Left renal pelvis (tissue), 4 donors: ENCODE measurements around the gene SFXN4. TPM values are rescaled to one million over a fixed set of nuclear protein-coding genes. Genes with fewer than 3 reads are reported as not detected.

Experiments
- DNase-seq, 4 donors: peaks; one replicate each; pipeline ENCODE4 v3.0.0-alpha.2; 2013; ENCODE audit warnings: low read depth in 4 of 4, low spot score in 3 of 4
- polyA plus RNA-seq, 4 donors: library from polyadenylated mRNA; unstranded; fragments of 120-200 nt; gene quantifications; one replicate each; pipeline ENCODE4 v1.2.1, GENCODE V29; 2013; ENCODE audit not compliant: insufficient read length in 4 of 4

Gene SFXN4, protein sequence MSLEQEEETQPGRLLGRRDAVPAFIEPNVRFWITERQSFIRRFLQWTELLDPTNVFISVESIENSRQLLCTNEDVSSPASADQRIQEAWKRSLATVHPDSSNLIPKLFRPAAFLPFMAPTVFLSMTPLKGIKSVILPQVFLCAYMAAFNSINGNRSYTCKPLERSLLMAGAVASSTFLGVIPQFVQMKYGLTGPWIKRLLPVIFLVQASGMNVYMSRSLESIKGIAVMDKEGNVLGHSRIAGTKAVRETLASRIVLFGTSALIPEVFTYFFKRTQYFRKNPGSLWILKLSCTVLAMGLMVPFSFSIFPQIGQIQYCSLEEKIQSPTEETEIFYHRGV
- polyA plus RNA-seq, result 10 to 100 TPM; 14.7 to 31.1 (median 27.4) TPM

DNA sequence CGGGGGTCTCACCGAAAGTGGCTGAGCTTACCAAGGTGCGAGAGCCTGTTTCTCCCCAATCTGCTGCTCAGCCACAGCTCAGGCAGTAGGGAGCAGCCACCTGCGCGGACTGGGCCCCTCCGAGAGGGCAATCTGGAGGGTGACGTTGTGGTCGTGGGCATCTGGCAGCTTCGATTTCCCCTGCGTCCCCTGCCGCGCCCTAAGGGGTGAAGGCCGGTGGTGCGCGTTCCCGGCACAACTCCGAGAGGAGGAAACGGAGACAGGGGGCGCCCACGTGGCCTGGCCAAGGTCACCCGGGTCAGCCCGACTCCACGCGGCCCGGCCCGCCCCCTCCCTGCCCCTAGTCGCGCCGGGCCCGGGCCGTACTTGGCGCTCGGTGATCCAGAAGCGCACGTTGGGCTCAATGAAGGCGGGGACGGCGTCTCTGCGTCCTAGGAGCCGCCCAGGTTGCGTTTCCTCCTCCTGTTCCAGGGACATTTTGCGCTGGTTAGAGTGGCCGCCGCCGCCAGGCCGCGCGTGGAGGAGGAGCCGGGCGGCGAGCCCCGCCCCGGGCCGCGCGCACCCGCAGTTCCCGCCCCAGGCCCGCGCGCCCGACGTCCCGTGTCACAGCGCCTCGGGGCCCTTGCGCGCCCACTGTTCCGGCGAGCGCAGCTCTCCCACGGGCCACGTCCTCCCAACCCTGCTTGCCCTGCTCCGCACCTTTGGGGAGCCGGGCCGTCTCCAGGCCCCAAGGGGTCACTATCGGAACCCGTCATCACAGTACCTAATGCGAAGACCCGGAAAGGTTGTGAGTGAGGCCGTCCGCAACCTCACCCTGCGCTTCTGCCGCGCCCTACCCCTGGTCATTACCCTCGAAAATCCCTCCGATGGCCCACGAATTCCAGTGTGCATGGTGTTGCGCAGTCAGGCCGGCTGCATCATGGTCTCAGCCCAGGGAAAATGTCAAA, at the start of gene SFXN4:
SFXN4 (minus strand) TSS at position 544 of the 947 bp plus-strand sequence; CDS start at position 477, 67 bp downstream.
- DNase-seq, result peak in 3 of 4 donors; percentile 19 to 52 (median 51)

DNA sequence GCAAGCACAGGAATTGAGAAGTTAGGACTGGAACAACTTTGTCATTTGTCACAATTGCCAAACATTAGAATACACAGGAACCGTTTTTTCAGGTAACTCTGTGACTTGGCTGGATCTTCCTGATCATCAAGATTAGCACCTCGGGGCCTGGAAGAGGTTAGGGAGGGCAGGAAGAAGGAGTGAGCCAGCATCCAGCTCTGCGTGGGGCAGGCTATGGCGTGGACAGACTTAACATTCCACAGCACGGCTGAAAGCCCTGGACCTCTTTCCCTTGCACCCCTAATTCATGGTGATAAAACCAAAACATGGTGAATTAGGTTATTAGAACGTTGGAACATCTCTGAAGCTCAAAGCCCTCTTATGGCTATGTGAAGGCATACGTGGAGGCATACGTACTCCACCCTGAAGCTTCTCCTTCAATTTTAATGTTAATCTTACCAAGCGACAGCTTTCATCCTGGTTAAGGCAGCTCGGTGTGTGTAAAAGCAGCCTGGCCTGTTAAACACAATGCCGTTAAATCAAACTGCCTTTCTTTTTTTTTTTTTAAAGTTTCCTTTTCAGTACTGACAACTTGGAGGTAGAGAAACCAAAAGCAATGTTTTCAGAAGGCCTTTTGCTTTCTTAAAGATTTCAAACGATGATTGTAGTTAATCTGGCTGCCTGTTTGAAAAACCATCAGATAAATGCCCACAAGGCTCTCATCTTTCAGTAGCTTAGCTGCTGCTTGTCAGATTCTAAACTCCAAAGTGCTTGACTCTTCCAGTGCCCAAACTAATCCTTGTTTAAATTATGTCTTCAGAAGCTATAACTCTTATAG, 46.3 kb upstream of the SFXN4 start:
- DNase-seq, result no peak

DNA sequence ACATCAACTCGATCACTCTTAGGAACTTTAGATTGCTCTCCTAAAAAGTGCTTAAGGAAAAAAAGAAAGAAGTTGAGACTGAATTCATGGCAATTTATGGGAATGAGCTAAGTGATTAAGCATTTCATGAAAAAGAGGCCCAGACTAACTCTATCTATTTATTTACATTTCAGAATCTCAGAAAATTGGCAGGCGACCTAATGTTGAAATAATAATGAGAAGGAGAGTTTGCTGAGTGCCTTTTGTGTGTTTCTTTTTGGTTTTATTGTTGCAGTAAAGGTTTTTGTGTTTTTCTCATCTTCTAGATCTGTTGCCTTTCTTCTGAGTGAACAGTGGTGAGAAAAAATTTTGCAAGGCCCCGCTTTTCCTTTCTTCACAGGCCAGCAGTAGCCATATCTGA, 45.7 kb upstream of the SFXN4 start:
- no peak for DNase-seq

DNA sequence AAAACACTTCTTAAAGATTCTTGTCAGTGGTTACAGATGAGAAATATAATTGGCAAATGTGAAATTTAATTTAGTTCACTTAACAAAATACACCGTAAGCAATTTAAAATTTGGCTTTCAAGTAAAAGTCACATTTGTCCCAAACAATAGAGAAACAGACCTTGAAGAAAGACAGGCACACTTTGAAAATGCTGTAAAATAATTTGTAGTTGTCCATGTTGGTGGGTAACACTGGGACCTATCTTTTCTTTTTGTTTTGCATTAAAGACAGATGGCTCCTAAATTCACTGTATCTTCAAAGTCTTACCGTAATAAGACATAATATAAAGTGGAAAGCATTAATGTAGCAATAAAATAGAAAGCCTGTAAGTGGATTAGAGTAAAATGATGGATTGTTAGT, 45.1 kb upstream of the SFXN4 start:
- DNase-seq, result no peak

DNA sequence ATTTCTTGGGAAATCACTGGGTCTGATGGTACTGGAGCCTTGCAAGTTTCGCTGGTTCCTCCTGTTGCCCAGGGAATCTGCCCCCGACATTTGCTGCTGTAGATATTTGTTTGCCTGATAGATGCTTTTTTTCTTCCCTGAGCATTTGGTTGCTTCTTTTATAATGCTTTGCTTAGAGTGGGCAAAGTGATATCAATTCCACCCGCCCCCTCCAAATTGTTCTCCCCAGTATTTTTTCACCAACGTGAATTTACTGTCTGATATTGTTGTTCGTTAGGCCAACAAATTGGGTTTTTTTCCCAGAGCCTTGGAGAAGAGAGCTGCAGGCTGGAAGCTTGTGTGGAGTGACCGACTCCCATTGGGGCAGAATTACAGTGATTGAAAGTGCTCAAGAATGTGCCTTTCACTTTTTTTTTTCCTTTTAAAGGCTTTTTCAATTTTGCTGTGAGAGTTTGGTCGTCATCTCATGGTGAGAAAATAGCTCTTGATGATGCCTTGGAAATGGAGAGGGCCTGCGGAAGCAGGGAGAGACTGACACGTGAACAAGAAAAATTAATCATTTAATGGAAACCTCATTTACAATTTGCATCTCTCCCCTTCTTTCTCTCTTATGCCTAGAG, 44.3 kb upstream of the SFXN4 start:
- no peak for DNase-seq

DNA sequence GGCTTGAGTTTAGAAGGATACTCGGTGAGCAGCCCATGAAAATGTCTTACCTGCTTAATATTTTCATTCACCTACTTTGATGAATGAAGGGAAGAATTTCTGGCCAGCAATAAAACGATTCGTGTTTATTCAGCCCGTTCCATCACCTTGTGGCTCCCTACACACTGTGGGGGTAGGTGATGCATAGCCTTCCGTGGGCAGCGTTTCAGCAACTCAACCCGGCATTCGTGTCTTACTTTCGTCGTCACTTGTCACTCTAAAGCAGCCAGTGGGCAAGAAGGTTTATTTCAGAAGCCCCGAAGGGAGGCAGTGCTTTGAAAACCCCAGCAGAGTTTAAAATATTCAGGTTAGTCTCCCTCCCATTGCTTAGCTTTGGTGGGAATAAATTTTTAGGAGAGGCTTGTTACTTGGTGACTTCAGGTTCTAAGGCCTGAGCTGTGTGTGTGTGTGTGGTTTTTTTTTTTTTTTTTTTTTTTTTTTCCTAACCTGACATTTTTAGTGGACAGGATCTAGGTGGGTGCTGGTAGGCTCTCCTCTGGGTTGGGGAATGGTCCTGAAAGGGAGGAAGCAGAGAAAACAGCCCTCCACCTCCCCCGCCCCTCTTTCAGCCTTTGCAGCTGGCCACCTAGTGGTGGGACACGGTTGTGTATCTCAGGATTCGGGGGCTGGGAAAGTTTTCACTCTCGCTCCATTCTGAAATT, 43.7 kb upstream of the SFXN4 start:
- DNase-seq, result peak in 1 of 4 donors; percentile 50

DNA sequence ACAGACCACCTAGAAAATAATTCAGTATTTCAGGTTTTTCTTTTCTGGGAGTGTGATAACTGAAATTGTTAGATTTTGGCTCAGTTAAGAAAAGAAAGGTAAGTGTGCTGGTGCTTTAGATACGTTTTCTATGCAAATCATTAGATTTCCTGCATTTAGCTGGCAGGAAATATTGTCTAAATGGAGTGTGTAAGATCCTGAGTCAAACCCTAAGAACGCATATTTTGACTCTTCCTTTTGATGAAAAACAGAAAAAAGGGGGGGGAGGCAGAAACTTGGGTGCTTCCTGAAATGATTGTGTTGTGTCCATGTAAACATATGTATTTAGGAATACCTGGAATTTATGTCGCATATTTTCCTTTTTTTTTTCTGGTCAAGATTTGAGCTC, 43.0 kb upstream of the SFXN4 start:
- no peak for DNase-seq

DNA sequence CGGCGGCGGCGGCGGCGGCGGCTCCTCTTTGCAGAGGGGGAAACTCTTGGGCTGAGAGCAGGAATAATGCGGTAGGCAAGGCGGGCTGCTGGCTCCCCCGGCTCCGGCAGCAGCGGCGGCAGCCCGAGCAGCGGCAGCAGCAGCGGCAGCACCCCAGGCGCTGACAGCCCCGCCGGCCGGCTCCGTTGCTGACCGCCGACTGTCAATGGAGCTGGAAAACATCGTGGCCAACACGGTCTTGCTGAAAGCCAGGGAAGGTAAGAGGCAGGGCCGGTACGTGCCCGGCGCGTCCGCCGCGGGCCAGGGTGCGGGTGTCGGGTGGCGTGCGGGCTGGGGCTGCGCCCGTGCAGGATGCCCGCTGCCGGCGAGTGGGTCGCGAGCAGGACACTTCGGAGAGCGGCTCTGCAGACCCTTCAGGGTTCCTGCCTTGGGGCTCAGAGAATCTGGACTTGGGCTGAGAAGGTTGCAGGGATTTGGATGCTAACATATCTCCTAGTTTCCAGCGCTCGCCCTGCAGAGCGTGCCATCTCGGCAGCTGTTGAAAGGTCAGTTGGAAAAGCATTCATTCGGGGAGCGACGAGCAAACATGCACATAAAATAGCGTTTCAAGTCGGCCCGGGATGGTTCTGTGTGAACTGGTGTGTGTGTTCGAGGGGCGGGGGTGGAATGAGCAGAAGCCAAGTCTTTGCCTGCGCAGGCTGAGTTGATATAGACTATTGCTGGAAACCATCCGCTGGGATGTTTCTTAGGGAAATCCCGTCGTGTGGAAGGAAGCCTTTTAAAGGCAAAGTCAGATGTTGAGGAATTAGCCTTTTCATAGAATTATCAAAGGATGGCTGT, 42.4 kb upstream of the SFXN4 start:
- DNase-seq, result no peak

DNA sequence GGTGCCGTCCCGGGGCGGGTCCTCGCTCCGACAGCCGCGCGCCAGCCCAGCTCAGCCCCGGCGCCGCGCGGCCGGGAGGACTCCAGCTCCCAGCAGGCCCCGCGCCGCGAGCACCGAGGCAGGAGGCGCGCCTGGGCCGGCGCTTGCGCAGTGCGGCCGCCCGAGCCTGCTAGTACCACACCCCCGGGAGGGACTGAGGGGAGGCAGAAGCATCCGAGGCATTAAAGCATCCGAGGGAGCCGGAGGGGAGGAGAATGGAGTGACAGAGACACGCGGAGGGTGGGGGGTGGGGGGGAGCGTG, 41.8 kb upstream of the SFXN4 start, which contains the start of gene GRK5:
GRK5 (plus strand) TSS at position 206 of the 301 bp plus-strand sequence. CDS start 347 bp downstream, outside the sequence.
- peak; percentile 89 to 93 (median 92) for DNase-seq

DNA sequence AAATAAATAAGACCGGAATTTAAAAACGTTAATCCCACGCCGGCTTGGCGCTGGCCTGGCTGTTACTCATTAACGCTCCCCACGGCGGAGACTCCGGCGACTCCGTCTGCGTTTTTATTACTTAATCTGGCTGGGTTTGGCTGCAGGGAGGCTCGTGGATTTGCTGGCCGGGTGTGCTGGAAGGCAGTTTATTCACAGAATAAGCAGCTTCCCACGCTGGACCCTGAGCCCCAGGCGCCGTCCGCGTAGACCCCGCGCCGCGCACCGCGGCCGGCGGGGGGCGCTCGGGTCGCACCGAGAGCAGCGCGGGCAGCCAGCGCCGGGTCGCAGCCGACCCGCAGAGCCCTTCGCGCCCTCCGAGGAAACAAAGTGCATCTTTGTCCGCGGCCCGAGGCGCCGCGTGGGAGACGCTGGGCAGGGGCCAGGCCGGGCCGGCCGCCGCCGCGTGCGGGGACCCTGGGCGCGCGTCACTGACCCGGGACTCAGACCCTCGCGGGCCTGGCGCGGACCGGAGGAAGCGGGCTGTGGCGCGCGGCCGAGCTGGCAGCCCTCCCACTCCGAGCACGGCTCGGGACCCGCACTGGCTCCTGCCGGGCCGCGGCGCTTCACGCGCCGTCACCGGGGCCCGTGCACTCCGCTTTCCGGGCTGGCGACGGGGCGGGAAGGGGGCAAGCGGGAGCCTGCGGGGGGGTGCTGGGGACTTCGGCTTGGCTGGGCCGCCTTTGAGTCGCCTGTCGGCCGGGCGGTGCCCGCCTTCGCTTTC, 41.3 kb upstream of the SFXN4 start:
- DNase-seq, result peak in 1 of 4 donors; percentile 56

DNA sequence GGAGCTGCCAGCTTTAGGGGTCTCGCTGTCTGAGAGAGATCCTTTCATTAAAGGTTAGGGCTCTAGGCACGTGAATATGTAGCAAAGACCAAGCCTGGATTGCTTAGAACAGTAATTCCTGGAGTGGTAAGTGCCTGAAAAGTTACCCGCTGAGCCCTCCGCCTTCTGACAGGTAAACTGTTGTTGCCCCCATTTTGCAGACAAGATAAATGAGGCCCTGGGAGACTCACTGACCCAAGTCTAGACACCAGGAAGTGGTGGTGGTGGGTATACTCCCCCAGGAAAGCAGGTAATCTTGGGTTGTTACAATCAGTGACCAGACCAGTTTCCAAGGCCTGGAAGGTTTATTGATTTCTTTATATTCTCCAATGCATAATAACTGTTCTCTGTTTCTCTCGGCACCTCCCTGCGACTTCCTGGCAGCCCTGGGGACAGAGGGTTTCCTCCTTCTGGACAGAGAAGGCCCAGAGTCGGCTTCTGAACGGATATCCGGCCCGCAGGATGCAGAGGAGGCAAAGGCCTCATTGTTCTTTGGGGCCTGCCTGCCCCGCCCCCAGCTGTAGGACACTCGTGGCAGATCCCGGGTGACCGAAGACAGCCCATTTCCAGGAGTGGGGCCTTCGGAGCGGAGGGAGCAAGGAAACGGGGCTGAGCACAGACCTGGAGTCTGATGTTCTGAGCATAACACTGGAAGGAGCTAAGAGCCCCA, 40.5 kb upstream of the SFXN4 start:
- DNase-seq, result no peak

DNA sequence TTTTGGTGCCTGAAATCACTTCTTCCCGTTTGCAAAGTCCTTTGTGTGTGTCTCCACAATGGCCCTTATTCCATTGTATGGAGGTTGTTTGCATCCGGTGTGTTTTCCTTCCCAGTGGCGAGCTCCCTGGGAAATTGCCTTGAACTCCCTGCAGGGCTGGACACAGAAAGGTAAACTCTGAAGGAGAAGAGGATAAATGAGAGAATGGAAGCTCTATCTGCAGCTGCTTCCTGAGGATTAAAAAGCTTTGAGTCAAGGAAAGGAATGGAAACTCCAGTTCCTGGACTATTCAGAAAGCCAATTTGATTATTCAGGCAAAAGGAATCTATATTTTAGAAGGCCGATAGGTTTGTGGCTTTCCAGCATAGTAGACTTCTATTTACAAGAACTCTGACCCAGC, 37.5 kb upstream of the SFXN4 start:
- DNase-seq, result no peak

DNA sequence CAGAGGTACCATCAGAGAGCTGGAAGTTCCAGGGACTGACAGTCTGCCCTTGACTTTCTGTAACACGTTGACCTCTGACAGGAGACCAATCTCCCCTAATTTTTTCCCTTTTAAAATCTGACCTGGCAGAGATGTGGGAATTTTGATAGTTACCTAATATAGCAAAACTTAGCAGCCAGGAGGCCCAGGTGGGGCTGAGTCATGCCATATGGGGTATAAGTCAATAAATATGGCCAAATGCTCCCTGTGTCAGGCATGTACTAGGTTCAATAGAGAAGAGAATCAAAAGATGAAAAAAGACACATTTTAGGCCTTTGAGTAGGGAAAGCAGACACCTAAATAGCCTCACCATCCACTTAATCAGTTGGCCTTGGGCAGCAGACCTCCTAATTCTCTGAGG, 35.7 kb upstream of the SFXN4 start:
- DNase-seq, result no peak

DNA sequence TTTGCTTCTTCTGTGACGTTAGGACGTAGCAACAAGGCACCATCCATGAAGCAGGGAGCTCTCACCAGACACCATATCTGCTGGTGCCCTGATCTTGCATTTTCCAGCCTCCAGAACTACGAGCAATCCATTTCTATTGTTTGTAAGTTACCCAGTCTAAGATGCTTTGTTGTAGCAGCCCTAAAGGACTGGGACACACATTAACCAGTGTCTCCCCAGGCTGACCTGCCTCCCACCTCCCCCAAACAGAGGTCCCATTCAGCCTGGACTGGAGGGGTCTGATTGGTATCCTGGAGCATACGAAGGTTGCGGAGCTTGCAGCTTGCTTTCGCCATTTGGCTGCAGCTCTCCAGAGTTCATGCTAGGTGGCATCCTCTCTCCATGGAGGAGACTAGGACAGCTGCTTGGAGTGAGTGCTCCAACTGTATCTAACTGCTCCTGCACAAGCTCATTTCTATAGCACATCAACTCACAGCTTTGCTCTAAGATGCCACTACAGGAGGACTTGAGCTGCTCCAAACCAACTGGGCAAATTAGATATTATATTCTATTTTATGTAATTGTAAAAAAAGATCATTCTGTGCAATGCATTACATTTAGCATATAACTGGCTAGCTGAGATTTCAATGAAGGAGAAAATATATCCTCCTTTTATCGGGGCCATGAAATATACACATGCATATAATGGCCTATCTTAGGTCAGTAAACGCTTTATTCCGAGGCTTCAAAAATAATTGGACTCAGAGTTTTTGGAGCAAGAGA, 33.9 kb upstream of the SFXN4 start:
- DNase-seq, result peak in 1 of 4 donors; percentile 54

DNA sequence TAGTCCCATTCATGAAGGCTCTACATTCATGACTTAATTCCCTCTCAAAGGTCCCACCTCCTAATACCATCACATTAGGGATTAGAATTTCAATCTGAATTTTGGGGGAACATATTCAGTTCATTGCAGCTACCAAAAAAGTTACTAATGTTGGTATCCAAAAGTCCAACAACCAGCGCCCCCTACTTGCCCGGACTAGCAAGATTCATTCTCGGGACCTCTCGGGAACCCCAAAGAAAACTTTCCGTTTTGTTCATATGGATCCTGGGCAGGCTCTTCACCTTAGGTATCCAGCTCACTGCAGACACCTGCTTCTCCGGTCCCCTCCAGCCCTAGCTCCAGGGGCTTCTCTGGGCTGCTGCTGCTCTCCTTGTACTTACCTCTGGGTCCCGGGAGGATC, 32.9 kb upstream of the SFXN4 start:
- no peak for DNase-seq

DNA sequence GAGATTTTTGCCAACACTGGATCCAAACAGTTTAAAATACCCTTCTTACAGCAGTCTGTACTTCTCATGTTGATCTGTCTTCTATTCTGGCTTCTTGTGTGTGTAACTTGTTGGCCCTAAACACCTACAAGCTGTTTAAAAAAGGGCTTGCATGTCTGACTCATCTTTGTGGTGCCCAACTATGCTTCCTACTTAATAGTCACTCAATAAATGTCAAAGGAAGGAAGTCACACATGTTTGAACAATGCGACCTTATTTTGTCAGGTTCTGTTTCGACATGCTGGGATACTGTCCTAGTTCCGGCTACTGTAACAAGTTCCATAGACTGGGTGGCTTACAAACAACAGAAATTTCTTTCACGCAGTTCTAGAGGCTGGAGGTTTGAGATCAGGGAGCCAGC, 32.4 kb upstream of the SFXN4 start:
- DNase-seq, result no peak

DNA sequence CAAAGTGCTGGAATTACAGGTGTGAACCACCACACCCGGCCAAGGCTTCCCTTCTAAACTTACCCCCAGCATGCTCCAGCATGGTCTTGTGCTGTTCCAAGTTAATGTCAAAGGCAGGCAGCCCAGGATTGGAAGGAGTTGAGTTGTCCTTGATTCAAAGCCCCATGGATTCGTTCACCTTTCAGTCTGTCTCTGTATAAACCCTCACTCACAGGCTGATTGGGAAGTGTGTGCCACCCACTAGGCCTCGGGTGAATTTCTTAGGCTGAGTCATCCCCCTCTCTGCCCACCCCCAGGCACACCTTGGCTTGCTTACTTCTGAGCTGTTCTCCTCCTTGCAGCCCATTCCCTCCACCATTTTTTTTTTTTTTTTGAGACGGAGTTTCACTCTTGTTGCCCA, 26.4 kb upstream of the SFXN4 start:
- DNase-seq, result no peak
